Colonic mucosa (tissue), 4 donors: ENCODE measurements around the gene KIAA2012. TPM values are rescaled to one million over a fixed set of nuclear protein-coding genes. Genes with fewer than 3 reads are reported as not detected.

Experiments used
- DNase-seq: peaks from one replicate; pipeline ENCODE4 v3.0.0-alpha.2; 2020
- H3K27ac ChIP-seq: fragments of 200-600 bp; one replicate; pipeline ENCODE4 v1.8.0; 2021
- H3K27me3 ChIP-seq: fragments of 200-600 bp; one replicate; pipeline ENCODE4 v1.8.0; 2021
- H3K36me3 ChIP-seq: fragments of 200-600 bp; one replicate; pipeline ENCODE4 v1.8.0; 2021
- H3K4me1 ChIP-seq: fragments of 200-600 bp; one replicate; pipeline ENCODE4 v1.8.0; 2021; ENCODE audit warnings: mild to moderate bottlenecking
- H3K4me3 ChIP-seq: fragments of 200-600 bp; one replicate; pipeline ENCODE4 v1.8.0; 2021
- H3K9ac ChIP-seq, 2 donors: one replicate each; pipeline ENCODE4 v1.7.0; 2013; ENCODE audit warnings: control low read depth in 2 of 2, low read depth in 2 of 2, low read length in 2 of 2
- H3K9me3 ChIP-seq: fragments of 200-600 bp; one replicate; pipeline ENCODE4 v1.8.0; 2021
- CTCF ChIP-seq: fragments of 200-600 bp; IDR thresholded peaks from one replicate; pipeline ENCODE4 v1.8.0; 2022; ENCODE audit warnings: antibody characterized with exemption, mild to moderate bottlenecking
- intact Hi-C: fragments of 100-400 bp; cut with DNase I; formaldehyde crosslinking; loops from one replicate; pipeline ENCODE4 v1.14.1; 2022
- total RNA-seq, 2 donors: library from RNA; stranded (reverse); fragmentation: NEBNext Ultra II Directional in 1 of 2; extraction: Animal tissue kit (Norgen Biotek cat#: 25700) in 1 of 2; gene quantifications; one replicate each; pipeline ENCODE4 v1.2.1, GENCODE V29; 2021
- donor health status: healthy.
- donor health status: DM: no; HTN: no; CAD: no.
- donor health status: DM: no; HTN: no; CAD: no.

The KIAA2012 gene
- total RNA-seq, 2 donors from 2014 or later, result not detected

- DNase-seq, result no peak
- H3K9ac ChIP-seq, result no peak overlapping the region
- intact Hi-C loops, result no loop called here
- H3K27me3 ChIP-seq, result no peaks in the 10 kb centered on the region
- no peaks in the 10 kb centered on the region for H3K4me1 ChIP-seq
- H3K27ac ChIP-seq, result no peak overlapping the region
- no peaks in the 10 kb centered on the region for H3K36me3 ChIP-seq
- no peak for TF ChIP-seq CTCF
- H3K4me3 ChIP-seq, result no peak overlapping the region
- H3K9me3 ChIP-seq, result no peaks in the 10 kb centered on the region
These were observed 91.4 kb downstream of the KIAA2012 start for GRCh38 chr2:202164411-202164810.

GRCh38 chr2:202165208-202165607 lies 92.2 kb downstream of the KIAA2012 start:
- H3K27me3 ChIP-seq, result no peaks in the 10 kb centered on the region
- no peak overlapping the region for H3K9ac ChIP-seq
- no peaks in the 10 kb centered on the region for H3K9me3 ChIP-seq
- DNase-seq, result no peak
- no peaks in the 10 kb centered on the region for H3K4me1 ChIP-seq
- intact Hi-C loops, result no loop called here
- H3K4me3 ChIP-seq, result no peak overlapping the region
- H3K36me3 ChIP-seq, result no peaks in the 10 kb centered on the region
- TF ChIP-seq CTCF, result no peak
- H3K27ac ChIP-seq, result no peak overlapping the region

- no peak overlapping the region for H3K9ac ChIP-seq
- no peak for TF ChIP-seq CTCF
- H3K4me1 ChIP-seq, result no peaks in the 10 kb centered on the region
- no peak for DNase-seq
- no peaks in the 10 kb centered on the region for H3K27me3 ChIP-seq
- intact Hi-C loops, result no loop called here
- H3K27ac ChIP-seq, result no peak overlapping the region
- no peak overlapping the region for H3K4me3 ChIP-seq
- H3K9me3 ChIP-seq, result no peaks in the 10 kb centered on the region
- H3K36me3 ChIP-seq, result no peaks in the 10 kb centered on the region
These were observed 92.9 kb downstream of the KIAA2012 start for GRCh38 chr2:202165945-202166344.

GRCh38 chr2:202169131-202169530 lies 96.1 kb downstream of the KIAA2012 start:
- intact Hi-C loops, result no loop called here
- Histone ChIP-seq H3K4me3 (no peak overlapping the region), H3K9ac (no peak overlapping the region), H3K27me3 (no peaks in the 10 kb centered on the region), H3K9me3 (no peaks in the 10 kb centered on the region), H3K36me3 (no peaks in the 10 kb centered on the region), H3K27ac (no peak overlapping the region), H3K4me1 (no peaks in the 10 kb centered on the region)
- no peak for TF ChIP-seq CTCF
- no peak for DNase-seq

- intact Hi-C loops, result loop anchor here (10.0 kb wide), 3 partner anchors 65 to 195 kb away; partner anchors contain the start of gene FZD7
- Histone ChIP-seq H3K27ac (no peak overlapping the region), H3K9me3 (no peaks in the 10 kb centered on the region), H3K4me1 (no peaks in the 10 kb centered on the region), H3K36me3 (no peaks in the 10 kb centered on the region), H3K4me3 (no peak overlapping the region), H3K27me3 (no peaks in the 10 kb centered on the region), H3K9ac (no peak overlapping the region)
- no peak for TF ChIP-seq CTCF
- no peak for DNase-seq
These were observed 96.9 kb downstream of the KIAA2012 start for GRCh38 chr2:202169832-202170424.
